HG03457 (cell line): Measurements from ENCODE around the gene RAB21.
A peak's percentile ranks its signal among the peaks of the same experiment; 100 is the strongest.
"Not testable (repeated sequence)": the region's sequence is repeated elsewhere in the genome, so short reads cannot be mapped to it uniquely, and the experiment has no call there.

Experiments
- ATAC-seq: cut with Tn5 transposase; IDR thresholded peaks from one replicate; pipeline ENCODE4 v1.9.1; 2021; ENCODE audit warnings: moderate number of reproducible peaks; ENCODE audit not compliant: unreplicated experiment

Gene RAB21

DNA sequence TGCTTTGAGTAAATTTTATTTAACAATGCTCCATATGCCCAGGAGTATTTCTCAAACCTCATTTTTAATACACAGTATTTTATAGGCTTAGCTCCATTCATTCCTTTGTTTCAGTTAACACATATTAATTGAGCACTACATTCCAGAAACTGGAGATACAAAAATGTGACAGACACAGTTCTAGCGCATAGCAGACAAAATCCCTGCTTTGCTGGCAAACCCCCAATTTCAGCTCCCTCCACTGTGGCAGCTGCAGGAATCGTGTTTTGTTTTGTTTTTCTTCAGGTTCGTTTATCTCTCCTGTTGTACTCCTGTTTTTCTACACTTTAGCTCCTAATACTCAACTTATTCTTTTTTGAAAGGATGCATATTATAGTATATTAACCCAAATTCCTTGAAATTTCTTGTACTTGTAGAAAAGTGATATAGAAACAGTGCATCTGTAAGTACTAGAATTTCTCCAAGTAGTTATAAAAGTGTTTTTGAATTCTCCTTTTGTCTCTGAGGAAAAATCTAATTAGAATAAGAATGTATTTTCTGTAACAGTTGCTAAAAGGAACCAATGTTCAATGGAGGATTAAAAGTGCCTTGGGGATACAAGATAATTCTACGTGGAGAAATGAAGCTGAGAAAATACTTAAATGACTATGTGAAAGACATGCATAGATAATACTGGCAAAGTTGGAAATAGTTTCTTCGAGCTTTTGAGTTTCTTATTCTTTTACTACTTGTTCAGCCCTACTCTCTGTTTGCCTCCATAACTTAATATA is 6.4 kb upstream of the RAB21 start:
- no peak for ATAC-seq

DNA sequence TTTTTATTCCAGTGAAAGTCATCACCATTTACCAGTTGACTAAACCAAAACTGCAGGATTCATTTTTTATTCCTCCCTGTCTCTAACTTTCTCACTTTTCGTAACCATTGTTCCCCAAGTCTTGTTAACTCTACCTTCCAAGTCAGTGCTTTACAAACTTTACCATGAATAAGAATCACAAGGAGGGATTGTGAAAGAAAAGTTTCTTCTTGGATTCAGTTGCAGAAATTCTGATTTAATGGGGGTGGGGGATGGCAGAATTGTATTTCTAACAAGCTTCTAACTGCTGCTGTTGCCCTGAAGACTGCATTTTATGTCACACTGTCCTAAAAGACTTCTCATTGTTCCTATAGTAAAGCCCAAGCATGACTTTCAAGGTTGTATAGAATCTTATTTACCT is 5.0 kb upstream of the RAB21 start:
- ATAC-seq = no peak

DNA sequence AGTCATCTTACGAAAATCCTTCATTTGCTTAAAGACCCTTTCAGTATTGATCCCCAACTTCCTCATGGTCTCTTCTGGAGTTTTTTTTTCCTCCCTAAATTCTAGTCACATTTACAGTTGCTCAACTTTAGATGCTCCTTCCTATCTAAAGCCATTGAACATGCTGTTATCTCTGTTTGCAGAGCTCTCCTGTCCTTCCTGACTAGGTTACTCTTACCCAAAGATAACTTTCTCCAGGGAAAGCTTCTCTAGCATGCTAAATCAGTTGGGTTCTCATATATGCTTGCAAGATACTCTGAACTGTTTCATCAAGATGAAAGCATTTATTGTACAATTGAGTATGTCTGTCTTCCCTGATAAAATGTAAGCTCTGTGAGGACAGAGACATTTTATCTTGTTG is 1.8 kb upstream of the RAB21 start:
- no peak for ATAC-seq

DNA sequence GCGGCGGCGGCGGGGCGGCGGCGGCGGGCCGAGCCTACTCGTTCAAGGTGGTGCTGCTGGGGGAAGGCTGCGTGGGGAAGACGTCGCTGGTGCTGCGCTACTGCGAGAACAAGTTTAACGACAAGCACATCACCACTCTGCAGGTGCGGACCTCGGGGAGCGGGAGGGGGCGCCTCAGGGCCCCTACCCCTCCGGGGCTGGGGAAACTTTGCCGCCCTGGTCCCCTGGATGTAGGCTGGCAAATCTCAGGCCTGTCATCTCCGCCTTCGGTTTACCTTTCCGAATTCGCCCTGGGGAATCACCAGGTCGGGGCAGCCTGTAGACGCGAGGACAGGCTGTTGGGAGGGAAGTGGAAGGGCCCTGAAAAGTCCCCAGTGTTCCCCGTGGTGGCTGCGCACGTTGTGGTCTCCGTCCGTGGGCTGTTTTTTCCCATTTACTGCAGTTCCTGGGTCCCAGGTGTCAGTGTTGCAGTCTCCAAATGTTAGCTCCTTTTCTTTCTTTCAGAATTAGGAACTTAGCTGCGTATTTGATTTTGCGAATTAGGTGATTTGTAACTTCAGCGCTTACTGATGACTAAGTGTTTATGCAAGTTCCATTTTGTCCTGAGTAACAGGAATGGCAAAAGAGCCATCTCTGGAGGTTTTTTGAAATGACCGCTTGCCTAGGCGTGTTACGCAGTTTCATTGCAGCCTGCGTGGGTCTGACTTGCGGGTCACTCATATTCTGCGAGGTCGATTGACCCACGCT is 656 bp downstream of the RAB21 start:
- peak; percentile 41 for ATAC-seq

DNA sequence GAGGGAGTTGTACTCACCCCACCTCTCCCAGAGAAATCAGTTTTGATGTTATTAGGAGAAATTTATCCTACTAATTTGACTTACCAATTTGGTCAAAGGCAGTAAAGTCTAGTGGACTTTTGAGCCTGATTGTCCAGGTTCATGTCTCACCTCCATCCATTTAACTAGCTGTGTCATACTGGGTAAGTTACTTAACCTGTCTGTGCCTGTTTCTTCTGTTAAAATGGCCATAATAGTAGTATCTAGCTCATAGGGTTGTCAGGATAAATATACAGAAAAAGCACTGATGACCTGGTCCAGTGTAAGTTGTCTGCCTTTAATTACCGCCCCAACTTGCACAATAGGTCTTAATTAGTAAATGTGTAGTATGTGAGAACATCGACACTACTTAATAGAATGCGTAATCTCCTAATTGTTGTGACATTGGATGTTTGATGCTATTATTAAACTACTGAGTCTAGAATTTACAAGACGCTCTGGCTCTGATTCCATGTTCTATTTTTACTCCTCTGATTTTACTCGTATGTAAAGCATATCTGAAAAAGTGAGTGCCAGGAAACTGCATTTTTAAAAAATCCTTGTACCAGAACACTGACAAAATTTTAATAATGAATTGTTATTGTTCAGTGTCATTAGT is 1.5 kb downstream of the RAB21 start:
- ATAC-seq = no peak

DNA sequence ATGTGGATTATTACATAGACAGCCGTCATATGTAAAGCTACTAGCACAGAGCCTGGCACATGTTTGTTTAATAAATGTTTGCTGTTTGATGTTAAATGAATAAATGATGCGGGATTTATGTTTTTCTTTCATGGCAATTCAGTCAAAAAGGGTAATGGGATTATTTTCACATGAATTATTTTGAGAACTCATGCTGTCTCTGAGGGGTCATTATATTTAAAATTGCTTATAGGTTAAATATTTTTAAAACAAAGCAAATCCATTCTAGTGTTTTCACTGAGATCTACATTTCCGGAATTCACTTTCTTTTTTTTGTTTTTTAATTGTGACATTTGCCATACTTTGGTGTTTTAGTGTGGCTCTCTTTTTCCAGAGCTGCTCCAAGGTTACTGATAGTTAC is 5.3 kb downstream of the RAB21 start:
- ATAC-seq = no peak

DNA sequence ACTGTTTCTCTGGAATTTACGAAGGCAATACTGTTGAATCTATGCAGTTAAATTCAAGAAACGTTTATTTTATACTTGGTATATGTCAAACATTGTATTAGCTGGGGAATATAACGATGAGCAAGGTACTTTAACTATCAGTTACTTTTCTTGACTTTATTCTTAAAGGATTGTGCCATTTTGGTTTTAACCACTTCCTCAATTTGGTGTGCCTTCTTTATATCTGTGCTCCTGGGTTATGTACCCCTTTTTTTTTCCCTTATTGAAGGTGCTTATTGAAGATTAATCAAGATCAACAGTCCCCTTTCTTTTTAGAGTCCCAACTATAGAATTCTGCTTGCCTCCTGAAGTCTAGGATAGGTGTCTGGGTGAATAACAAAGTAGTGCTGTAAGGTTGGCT is 5.8 kb downstream of the RAB21 start:
- no peak for ATAC-seq

DNA sequence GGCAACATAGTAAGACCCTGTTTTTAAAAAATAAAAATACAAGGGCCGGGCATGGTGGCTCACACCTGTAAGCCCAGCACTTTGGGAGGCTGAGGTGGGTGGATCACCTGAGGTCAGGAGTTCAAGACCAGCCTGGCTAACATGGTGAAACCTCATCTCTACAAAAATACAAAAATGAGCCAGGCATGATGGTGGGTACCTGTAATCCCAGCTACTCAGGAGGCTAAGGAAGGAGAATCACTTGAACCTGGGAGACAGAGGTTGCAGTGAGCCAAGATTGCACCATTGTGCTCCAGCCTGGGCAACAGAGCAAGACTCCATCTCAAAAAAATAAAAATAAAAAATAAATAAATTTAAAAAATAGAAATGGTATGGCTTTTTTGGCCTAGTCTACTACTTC is 6.7 kb downstream of the RAB21 start:
- not testable (repeated sequence) for ATAC-seq

DNA sequence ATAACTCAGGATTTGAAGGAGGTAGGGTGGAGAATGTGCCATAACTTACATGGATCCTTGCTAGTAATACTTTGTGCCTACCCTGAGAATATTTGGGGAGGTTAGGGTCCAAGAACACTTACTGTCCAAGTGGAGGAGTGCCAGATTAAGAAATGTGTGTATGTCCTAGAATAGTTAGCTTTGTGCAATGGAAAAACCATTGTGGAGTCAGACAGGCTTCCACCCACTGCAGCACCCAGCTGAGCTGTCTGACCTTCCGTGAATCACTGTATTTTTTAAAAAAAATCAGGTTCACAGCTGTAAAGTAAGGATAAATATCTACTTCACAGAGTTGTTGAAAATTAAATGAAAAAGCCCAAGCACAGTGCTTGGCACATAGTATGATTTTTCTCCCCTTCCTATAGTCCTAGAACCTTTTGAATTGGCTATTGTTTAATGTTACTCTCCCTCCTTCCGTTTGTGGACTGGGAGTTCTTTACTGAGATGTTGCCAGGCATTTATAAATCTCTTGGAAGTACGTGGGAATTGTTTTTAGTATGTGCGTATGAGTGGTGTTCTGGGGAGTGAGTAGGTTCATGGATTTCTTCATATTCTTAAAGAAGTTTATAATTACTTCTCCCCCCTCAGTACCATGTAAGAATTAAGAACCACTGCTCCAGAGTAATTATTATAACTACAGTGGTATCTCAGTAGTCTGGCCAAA is 9.2 kb downstream of the RAB21 start:
- ATAC-seq = no peak

DNA sequence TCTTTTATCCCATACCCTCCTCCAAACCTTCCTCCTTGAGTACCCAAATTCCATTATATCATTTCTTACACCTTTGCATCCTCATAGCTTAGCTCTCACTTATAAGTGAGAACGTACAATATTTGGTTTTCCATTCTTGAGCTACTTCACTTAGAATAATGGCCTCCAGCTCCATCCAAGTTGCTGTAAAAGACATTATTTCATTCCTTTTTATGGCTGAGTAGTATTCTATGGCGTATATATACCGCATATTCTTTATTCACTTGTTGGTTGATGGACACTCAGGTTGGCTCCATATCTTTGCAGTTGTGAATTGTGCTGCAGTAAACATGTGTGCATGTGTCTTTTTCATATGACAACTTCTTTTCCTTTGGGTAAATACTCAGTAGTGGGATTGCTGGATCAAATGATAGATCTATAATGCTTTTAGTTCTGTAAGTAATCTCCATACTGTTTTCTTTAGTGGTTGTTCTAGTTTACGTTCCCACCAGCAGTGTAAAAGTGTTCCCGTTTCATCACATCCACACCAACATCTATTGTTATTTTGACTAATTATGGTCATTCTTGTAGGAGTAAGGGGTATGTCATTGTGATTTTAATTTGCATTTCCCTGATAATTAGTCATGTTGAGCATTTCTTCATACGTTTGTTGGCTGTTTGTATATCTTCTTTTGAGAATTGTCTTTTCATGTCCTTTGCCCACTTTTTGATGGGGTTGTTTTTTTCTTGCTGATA is 10.1 kb downstream of the RAB21 start:
- ATAC-seq = no peak

DNA sequence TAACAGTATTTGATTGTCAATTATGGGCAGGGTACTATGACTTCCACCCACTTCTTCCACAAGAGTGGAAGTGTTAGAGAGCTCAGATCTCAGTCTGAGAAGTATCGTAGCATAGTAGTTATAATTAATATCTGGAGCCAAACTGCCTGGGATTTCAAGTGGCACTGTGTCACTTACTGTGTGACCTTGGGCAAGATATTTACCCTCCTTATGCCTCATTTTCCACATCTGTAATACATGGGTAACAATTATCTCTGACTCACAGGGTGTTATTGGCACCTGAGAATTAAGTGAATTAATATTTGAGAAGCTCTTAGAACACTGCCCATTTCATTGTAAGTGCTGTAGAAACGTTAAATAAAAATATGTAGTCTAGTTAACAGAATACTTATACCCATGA is 11.5 kb downstream of the RAB21 start:
- no peak for ATAC-seq

DNA sequence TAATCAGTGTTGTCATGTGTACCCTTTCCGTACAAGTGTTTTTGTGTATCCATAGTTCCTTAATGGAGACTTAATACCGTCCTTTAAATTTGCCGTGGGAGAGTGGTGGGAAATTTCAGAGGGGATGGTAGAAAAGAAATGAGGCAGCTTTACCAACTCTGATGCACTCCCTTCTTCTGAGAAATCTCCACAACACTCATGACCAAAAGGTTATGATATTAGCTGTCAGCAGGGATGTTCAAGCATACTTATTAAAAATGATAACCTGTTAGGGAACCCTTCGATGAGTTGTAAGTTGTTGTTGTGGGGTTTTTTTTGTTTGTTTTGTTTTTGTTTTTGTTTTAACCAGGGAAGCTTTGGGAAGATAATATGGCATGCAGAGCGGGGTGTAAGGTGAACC is 12.5 kb downstream of the RAB21 start:
- ATAC-seq = no peak

DNA sequence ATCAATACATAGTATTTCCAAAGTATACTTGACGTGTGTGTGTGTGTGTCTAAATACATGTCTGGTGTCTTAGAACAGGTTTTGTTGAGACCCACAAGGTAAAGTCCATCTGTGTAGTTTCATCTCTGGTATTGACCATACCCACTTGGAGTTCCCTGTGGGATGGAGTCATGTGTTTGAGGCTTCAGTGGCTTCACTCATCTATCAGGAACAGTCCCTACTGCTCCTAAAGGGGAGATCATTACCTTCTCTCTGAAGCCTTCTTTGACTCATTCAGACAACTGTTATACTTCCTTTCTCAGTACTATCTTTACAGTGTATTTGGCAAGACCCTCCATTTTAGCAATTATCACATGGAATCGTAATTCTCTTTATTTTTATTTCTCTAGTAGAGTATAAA is 14.2 kb downstream of the RAB21 start:
- ATAC-seq = no peak

DNA sequence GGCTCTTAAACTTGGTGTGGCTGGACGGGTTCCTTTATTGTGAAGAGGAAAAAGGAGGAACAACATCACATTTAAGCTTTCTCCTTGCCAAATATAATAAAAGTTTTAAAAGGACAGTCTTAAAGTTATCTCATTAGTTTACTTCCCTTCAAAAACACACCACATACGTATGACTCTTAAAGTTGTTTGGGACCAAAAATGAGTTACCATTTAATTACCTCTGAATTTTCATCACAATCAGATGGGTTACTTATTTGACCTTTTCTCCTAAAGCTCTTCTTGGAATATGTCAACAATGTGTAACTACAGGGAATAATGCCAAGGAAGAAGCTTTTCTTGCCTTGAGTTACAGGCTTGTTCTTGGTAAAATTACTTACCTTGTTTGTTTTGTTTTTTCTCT is 16.4 kb downstream of the RAB21 start:
- ATAC-seq = no peak

DNA sequence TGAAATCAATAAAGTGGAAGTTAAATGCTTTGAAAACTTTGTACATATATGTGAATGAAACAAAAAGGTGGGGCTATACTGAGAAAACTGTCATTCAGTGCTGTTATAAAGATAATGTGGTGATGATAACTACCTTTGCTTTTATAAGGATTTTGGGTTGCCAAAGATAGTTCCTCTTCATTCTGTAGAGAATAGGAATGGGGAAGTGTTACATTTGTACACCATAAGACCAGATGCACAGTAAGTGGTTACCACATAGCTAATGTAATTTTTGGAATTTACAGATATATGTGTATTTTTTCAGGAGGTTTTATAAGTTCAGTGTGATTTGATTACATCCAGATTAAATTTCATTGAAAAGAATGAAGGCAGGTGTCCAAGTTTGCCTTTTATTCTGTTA is 18.1 kb downstream of the RAB21 start:
- ATAC-seq = no peak

DNA sequence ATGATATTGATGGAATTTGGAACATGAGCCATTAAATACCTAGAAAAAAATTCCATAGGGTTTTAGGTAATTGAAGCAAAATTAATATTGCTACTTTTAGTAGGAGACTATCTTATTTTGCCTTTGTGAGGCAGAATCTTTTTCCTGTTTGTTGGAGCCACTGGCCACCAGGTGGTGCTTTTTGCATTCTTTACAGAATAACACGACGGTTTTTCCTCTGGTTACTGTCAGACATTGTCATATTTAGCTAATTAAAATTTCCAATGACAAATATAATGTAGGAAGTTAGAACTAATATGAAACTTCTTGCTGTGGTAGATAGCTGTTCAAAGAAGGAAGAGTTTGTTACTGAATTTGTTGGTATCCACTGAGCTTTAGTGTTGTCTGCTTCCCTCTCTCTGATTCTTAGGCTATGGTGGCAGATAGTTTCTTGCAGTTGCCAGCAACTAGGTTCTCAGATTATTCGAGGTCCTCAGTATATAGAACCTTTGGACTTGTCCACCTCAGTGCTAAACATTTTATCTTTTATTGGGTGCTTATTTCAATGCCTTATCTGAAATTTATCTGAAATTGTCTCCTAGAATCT is 25.7 kb downstream of the RAB21 start:
- no peak for ATAC-seq

DNA sequence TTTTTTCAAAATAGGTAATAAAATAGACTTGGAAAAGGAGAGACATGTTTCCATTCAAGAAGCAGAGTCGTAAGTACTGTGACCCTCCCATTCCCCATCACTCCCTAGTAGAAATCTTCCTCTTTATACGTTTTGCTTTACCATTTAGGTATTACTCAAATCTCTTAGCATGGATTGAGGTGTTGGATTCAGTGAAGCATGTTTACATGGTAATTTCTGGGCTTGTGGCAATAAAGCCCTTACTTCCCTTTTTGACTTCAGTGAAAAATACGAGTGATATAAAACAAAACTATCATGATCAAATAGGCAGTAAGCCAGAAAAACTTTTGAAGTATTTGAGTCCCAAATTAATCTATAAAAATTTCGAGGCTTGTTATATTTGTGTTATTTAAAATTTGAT is 27.4 kb downstream of the RAB21 start:
- ATAC-seq = peak; percentile 45

DNA sequence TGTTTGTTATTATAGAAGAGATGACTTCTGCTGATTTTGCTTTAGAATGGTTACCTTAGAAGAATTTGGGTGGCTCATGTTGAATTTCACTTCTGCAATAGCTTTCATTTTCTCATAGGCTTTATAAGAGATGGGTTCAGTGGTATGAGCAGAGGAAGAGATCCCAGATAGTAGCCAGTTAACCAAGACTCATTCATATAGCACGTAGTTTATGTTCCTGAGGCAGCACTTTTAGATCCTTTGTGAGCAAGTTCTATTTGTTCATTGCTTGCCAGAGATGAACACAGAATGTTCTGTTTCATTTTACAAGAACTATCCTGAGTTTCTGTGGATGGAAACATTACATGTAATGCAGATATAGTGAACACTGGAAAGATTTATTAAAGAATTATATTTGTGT is 32.2 kb downstream of the RAB21 start:
- no peak for ATAC-seq

DNA sequence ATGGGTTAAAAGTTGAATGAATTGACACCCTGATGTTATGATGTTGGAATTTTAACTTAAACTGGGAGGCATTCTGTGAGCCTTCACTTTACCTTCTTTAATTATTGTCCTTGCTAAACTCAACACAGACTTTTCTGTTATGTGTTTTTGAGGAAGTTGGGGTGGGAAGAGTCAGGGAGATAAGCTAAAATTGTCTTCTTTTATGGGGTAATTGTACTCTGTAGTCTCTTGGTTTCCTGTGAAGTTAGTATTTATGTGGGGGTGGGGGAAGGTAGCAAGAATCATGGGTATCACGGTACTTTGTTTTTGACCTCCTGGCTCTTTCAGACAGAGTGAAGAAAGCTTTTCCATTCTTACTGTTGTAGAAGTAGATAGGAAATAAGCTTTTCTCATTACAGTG is 32.9 kb downstream of the RAB21 start:
- ATAC-seq = no peak

DNA sequence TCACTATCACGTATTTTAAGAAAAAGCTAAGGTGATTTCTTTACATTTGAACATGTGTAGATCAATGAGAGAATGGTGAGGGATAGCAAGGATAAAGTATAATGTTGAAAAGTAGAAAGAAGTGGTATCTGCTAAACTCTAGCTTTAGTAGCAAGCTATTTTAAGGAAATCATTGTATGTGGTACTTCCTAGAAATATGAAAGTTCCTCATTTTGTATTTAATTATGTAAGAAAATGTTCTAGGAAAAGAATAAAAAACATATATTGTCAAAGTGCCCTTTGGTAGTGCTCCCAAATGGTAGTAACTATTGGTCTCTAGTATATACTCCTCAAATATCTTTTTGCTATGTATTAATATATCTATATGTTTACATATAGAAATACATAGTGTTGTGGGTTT is 35.7 kb downstream of the RAB21 start:
- no peak for ATAC-seq
